ENCODE data around the gene C1QTNF12.

The C1QTNF12 gene, protein sequence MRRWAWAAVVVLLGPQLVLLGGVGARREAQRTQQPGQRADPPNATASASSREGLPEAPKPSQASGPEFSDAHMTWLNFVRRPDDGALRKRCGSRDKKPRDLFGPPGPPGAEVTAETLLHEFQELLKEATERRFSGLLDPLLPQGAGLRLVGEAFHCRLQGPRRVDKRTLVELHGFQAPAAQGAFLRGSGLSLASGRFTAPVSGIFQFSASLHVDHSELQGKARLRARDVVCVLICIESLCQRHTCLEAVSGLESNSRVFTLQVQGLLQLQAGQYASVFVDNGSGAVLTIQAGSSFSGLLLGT

DNA sequence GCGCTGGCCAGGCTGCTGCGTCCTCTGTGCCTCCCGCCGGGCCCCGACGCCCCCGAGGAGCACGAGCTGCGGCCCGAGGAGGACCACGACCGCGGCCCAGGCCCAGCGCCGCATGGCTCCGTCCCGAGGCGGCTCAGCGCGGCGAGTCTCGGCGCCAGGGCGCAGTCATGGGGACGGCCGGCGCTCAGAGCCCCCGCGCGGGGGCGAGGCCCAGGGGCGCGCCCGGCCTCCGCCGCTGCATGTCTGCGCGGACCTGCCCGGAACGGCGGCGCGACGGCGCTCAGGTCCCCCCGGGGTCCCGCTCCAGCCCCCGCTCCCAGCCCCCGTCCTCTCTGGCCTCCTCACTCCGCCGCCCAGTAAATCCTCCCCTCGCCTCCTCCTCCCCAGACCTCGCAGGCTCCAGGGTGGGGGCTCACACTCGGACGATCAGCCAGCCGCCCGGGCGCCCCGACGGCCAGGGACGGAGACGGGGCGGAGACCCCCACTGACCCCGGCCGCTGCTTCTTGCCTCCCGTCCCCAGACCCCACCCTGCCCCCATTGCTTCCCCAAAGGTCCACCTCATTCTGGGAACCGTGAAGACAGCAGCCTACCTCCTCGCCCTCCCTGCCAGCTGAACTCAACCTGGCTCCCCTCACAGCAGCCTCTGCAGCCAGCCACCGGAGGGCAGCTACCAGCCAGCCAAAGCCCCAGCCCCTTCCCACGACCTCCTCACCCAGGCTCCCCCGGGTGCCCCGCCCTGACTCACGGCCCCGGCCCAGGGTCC lies at the start of gene C1QTNF12:
TSS of gene C1QTNF12 (minus strand) at position 146 of the 764 bp plus-strand sequence. CDS start at position 114, 32 bp downstream.
- TF ChIP-seq, protein P1, sequence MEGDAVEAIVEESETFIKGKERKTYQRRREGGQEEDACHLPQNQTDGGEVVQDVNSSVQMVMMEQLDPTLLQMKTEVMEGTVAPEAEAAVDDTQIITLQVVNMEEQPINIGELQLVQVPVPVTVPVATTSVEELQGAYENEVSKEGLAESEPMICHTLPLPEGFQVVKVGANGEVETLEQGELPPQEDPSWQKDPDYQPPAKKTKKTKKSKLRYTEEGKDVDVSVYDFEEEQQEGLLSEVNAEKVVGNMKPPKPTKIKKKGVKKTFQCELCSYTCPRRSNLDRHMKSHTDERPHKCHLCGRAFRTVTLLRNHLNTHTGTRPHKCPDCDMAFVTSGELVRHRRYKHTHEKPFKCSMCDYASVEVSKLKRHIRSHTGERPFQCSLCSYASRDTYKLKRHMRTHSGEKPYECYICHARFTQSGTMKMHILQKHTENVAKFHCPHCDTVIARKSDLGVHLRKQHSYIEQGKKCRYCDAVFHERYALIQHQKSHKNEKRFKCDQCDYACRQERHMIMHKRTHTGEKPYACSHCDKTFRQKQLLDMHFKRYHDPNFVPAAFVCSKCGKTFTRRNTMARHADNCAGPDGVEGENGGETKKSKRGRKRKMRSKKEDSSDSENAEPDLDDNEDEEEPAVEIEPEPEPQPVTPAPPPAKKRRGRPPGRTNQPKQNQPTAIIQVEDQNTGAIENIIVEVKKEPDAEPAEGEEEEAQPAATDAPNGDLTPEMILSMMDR (IDR thresholded peaks at IDR 0.05; ENCODE audit: borderline replicate concordance, control extremely low read depth, extremely low read depth, insufficient read depth, missing control alignments): no peak
- in situ Hi-C loops (cut with MboI; ENCODE audit: low sequenced_read_pairs, unreplicated experiment): no loop called here
- DNase-seq (ENCODE audit: low spot score): no peak

DNA sequence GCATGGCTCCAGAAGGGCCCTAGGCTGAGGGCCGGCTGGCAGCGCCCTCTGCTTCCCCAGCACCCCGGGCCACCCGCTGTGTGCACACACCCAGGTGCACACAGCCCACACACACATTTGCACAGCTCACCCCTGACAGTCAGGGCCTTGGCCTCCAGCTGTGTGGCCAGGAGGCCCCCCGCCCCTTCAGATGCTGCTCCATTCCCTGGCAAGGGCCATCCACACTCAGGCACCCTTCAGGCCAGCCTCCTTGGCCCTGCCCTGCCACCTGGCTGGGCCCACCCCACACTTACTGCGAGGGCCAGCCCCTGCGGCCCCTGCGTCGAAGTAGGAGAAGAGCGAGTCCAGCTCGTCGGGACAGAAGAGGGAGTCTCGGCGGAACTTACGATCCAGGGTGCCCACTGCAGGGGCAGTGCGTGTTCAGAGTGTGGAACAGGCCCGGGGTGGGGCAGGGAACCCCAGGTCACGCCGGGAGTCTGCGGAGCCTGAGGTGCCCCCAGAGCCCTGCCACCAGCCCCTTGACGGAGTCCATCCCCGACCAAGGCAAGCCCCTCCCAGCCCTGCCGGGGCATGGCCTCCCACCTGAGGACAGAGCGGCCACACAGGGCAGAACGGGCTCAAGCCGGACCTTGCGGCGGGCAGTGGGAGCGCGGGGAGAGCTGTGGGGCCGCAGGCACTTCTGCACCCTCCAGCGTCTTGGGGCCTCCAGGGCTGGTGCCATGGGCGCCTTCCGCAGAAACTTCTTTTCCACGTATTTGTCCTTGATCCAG lies 48.8 kb upstream of the C1QTNF12 start:
- DNase-seq (ENCODE audit: low spot score): no peak
- TF ChIP-seq, protein P1 (IDR thresholded peaks at IDR 0.05; ENCODE audit: borderline replicate concordance, control extremely low read depth, extremely low read depth, insufficient read depth, missing control alignments): no peak
- in situ Hi-C loops (cut with MboI; ENCODE audit: low sequenced_read_pairs, unreplicated experiment): no loop called here

DNA sequence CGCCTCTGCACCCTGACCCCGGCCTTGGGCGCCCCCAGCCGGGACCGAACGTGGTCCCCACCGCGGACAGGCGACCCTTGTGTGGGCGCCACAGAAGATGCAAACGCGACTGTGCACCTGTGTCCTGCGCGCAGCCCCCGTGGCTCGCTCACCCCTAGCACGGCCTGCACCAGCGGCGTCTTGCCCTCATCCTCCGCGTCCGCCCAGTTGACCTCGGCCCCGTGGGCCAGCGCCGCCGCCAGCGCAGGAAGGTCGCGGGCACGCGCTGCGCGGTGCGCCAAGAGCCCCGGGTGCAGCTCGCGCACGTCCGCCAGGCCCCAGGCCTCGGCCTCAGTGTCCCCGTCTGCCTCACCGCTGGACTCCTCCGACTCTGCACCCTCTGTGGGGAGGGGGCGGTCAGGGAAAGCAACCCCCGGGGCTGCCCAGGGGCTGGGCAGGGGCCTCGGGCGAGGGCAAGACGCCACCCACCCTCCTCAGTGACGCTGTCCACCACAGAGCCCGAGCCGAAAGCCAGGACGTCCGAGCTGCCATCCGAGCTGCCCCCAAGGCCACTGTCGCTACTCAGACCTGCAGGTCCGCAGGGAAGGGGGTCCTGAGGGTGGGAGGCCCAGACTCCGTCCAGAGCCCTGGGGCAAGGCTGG lies 47.8 kb upstream of the C1QTNF12 start:
- TF ChIP-seq, protein P1 (IDR thresholded peaks at IDR 0.05; ENCODE audit: borderline replicate concordance, control extremely low read depth, extremely low read depth, insufficient read depth, missing control alignments): no peak
- no peak for DNase-seq (ENCODE audit: low spot score)
- in situ Hi-C loops (cut with MboI; ENCODE audit: low sequenced_read_pairs, unreplicated experiment): no loop called here

DNA sequence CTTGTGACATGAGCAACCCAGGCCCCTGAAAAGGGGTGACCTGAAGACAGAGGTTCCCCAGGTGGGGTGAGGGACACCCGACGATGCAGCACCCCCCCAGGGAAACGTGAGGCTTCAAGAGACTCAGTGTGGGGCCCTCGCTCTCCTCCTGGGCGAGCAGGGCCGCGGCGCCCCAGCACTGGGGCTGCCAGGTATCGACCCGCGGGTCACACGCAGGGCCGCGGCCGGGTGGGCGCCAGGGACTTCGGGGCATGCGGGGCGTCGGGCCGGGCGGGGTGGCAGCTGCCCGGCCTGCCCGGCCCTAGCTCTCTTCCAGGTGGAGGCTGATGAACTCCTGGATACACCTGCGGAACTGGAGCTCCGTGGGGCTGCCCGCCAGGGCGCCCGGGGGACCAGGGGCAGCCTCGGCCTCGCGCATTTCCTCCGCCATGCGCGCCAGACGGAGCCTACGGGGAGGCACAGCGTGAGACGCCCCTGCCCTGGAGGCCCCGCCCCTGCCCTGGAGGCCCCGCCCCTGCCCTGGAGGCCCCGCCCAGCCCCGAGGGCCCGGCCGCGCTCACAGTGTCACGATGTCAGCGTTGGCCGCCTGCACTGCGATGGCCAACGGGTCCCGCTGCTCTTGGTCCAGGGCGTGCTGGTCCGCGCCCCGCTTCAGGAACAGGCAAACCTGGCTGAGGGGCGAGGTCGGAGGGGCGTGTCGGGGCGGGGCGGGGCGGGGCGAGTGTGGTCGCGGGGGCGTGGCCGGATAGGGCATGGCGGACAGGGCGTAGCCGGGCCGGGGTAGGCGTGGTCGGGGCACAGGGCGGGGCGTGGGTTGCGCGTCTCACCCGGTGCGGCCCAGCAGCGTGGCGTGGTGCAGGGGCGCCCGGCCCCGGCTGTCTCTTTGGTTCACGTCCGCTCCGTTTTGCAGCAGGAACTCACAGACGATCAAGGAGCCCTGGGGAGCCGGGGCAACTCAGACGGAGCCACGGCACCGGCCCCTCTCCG lies 47.0 kb upstream of the C1QTNF12 start:
- DNase-seq (ENCODE audit: low spot score): no peak
- in situ Hi-C loops (cut with MboI; ENCODE audit: low sequenced_read_pairs, unreplicated experiment): no loop called here
- TF ChIP-seq, protein P1 (IDR thresholded peaks at IDR 0.05; ENCODE audit: borderline replicate concordance, control extremely low read depth, extremely low read depth, insufficient read depth, missing control alignments): no peak

DNA sequence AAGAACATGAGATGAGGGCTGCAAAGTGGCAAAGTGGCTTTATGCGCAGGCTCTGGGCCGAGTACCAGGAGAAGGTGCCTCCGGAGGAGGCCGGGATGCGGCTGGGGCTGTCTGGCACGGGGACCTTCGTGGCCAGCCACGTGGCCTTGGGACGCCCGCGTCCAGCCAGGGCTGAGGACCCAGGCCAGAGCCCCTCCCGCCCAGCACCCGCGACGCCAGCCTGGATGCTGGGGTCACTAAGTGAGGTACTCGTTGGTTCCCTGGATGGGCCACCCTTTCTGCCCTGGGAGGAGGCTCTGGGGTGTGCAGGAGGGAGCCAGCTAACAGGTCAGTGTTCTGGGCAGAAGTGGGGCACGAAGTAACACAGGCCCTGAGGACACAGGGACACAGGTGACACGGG lies 46.3 kb upstream of the C1QTNF12 start:
- TF ChIP-seq, protein P1 (IDR thresholded peaks at IDR 0.05; ENCODE audit: borderline replicate concordance, control extremely low read depth, extremely low read depth, insufficient read depth, missing control alignments): no peak
- DNase-seq (ENCODE audit: low spot score): no peak
- in situ Hi-C loops (cut with MboI; ENCODE audit: low sequenced_read_pairs, unreplicated experiment): no loop called here

All from GM13976 (cell line).